GM08714 (cell line): ENCODE data around the gene FAM216B.

Experiments used
- H3K4me3 ChIP-seq: fragments of 200-500 bp; sonication (Bioruptor generic); 2 replicates; pipeline ENCODE4 v1.5.1; 2014; ENCODE audit warnings: mild to moderate bottlenecking, low read length, inconsistent platforms
- ZNF274 ChIP-seq: IDR thresholded peaks from 2 replicates; pipeline ENCODE4 v1.6.1; 2012; ENCODE audit warnings: mild to moderate bottlenecking, low read depth, low read length

FAM216B gene

GRCh38 chr13:42781352-42781751 lies at the start of gene FAM216B:
FAM216B (plus strand) TSS chr13:42781584; CDS start chr13:42784068, 2,484 bp downstream.
- TF ChIP-seq ZNF274: no peak

GRCh38 chr13:42732073-42732472 lies 49.3 kb upstream of the FAM216B start:
- TF ChIP-seq ZNF274: no peak
- no peak overlapping the region for H3K4me3 ChIP-seq

More at GRCh38 chr13:42781352-42781751, at the start of gene FAM216B:
- no peak within 1 kb of the TSS for H3K4me3 ChIP-seq

GRCh38 chr13:42733046-42733445 lies 48.3 kb upstream of the FAM216B start:
- TF ChIP-seq ZNF274: no peak
- no peak overlapping the region for H3K4me3 ChIP-seq

DNA sequence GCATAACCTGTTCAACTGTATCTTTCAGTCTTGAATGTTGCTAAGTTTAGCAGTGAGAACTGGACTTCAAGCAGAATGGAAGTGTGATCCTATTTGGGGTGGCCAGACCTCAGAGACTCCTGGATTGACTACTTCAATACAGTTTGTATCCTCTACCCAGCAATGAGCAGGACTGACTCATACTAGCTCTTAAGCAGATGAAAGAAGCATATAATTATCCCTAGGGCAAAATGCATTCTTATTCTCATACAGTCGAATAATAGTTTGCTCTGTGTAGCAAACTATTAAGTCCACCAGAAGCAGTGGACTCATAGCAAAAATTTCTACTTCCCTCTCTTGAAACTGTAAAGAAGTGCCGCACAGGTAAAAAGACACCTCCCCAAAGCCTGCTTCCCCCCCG lies 46.4 kb upstream of the FAM216B start:
- no peak overlapping the region for H3K4me3 ChIP-seq
- no peak for TF ChIP-seq ZNF274

GRCh38 chr13:42740753-42741152 lies 40.6 kb upstream of the FAM216B start:
- no peak for TF ChIP-seq ZNF274

GRCh38 chr13:42741914-42742313 lies 39.5 kb upstream of the FAM216B start:
- H3K4me3 ChIP-seq: no peak overlapping the region
- no peak for TF ChIP-seq ZNF274

More at GRCh38 chr13:42740753-42741152, 40.6 kb upstream of the FAM216B start:
- no peak overlapping the region for H3K4me3 ChIP-seq

DNA sequence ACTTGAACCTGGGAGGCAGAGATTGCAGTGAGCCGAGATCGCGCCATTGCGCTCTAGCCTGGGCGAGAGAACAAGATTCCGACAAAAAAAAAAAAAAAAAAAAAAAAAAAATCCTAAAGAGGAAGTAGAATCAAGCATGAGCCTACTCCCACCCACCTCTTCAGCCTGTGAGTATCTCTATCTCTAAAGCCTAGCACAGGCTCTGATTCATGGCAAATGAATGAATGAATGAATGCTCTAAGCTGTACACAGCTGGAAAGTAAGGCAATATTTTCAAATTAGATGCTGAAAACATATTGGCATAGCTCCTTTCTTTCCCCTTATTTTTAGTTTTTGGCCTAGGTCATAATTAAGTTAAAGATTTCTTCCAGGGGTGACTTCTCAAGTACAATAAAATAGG lies 35.7 kb upstream of the FAM216B start:
- no peak for TF ChIP-seq ZNF274
- H3K4me3 ChIP-seq: no peak overlapping the region

DNA sequence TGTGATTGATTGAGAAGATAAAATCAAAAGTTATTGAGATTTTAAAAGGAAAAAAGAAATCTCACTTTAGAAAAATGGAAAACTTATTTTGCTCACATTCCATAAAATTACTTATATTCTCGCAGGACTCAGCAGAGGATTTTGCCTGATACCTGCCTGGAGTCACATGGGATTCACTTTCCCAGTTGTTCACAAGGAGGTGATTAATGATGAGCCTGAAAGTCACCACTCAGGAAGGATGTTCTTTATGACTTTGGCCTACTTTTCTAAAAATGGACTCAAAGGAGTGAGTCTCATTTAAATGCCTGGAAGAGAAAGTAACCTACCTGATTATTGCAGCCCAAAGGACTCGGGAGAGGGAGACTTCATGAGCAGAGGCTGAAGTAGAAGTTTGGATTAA lies 34.5 kb upstream of the FAM216B start:
- no peak overlapping the region for H3K4me3 ChIP-seq
- TF ChIP-seq ZNF274: no peak

DNA sequence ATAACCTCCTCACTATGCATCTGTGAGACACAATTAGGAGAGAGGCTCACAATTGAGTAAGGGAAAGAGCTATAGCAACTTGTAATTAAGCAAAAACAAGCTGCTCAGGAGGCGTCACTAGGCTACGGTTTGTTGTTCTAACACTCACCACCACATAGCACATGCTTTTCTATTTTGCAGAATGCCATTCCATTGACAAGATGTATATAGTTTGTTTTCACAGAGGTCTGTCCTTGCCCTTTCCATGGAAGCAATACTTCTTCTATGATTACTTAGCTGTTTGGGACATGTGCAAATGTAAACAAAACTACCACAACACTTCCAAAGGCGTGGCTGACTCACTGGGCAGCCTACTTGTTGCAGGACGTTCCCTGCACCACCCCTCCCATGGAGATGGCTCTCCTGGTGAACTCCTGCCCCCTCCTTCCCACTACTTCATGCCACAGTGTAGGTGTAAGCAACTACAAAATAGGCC lies 33.9 kb upstream of the FAM216B start:
- no peak for TF ChIP-seq ZNF274
- H3K4me3 ChIP-seq: no peak overlapping the region

GRCh38 chr13:42750794-42751193 lies 30.6 kb upstream of the FAM216B start:
- no peak overlapping the region for H3K4me3 ChIP-seq
- no peak for TF ChIP-seq ZNF274

DNA sequence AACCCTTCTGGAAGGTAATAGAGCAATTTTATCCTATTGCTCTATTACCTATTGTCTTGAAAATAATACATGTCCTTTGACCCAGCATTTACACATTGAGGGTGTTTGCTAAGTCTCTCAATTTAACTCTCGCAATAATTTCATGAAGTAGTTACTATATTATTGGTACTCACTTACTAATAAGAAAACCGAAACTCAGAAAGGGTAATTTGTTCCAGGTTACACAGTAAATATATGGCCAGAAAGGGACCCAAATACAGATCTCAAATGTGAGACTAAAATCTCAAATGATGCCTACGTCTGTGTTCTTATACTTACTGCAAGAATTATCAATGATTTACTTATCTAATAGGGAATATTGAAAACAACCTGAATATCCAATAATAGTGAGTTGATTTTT lies 29.7 kb upstream of the FAM216B start:
- no peak for TF ChIP-seq ZNF274
- no peak overlapping the region for H3K4me3 ChIP-seq

GRCh38 chr13:42752731-42753130 lies 28.7 kb upstream of the FAM216B start:
- H3K4me3 ChIP-seq: no peak overlapping the region
- TF ChIP-seq ZNF274: no peak

DNA sequence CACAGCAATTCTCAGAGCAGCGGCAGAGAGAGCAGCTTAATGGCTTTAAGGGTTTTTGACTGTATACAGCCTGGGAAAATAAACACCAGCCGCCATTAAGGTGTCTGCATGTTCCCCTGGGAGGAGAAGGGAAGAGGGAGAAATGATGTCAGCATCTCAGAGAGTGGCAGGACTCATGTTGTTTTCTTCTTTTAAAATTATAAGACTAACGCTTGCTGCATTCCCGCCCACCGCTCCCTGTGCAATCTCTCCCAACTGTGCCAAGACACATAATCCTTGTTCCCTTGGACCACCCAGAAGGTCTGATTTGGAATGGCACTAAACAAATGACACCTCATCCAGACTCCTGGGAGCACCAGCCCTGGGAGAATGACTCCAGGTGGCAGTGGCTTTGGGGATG lies 27.7 kb upstream of the FAM216B start:
- no peak for TF ChIP-seq ZNF274
- no peak overlapping the region for H3K4me3 ChIP-seq

DNA sequence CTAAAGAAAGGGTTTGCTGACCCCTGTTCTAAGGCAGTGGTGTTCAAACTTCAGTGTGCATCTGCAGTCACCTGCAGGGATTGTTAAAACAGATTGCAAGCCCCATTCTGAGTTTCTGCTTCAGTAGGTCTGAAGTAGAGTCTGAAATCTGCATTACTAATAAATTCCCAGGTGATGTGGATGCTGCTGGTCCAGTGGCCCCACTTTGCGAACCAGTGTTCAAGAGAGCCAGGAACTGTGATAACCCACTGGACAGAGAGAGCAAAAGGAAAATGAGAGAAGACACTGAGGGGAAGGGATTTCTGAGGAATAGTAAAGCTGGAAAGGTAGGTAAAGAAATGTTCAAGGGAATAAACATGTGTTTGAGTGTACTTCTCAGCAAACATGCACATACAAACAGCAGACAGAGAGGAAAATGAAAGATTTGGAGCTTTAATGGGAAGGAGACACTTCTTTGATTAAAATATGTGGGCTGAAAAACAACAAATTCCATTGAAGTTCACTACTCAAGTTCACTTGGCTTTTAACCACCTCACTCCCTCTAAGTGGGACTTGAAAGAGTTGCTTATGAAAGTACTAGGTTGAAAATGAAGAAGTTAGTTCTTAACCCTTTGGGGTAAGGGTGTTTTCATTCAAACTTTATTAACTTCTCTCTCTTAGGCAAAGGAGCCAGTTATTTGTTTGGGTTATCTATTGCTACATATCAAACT lies 26.4 kb upstream of the FAM216B start:
- TF ChIP-seq ZNF274: no peak
- no peak overlapping the region for H3K4me3 ChIP-seq

- no peak for TF ChIP-seq ZNF274
- no peak overlapping the region for H3K4me3 ChIP-seq
These were observed 23.5 kb upstream of the FAM216B start for GRCh38 chr13:42757678-42758420.

- TF ChIP-seq ZNF274: no peak
- no peak overlapping the region for H3K4me3 ChIP-seq
These were observed 22.9 kb upstream of the FAM216B start for GRCh38 chr13:42758515-42758914.
